NCI-H1694 (cell line): Measurements from ENCODE around the gene MICALL2.

Experiments used
- DNase-seq: peaks from one replicate; lab custom pipeline; 2025; lab: John Stamatoyannopoulos, UW

MICALL2 gene

GRCh38 chr7:1433128-1433920 lies 25.9 kb downstream of the MICALL2 start:
- DNase-seq: no peak

- DNase-seq: peak; percentile 44
Observed at GRCh38 chr7:1432411-1433082, 26.7 kb downstream of the MICALL2 start.

- DNase-seq: no peak
Observed at GRCh38 chr7:1431634-1432380, 27.5 kb downstream of the MICALL2 start.

GRCh38 chr7:1431226-1431625 lies 28.0 kb downstream of the MICALL2 start:
- DNase-seq: no peak

GRCh38 chr7:1430056-1430845 lies 29.0 kb downstream of the MICALL2 start:
- DNase-seq: no peak

GRCh38 chr7:1428941-1429501 lies 30.2 kb downstream of the MICALL2 start:
- no peak for DNase-seq

- no peak for DNase-seq
Observed at GRCh38 chr7:1427064-1427657, 32.1 kb downstream of the MICALL2 start.

- no peak for DNase-seq
Observed at GRCh38 chr7:1426474-1426873, 32.8 kb downstream of the MICALL2 start.

- DNase-seq: no peak
Observed at GRCh38 chr7:1425292-1426136, 33.8 kb downstream of the MICALL2 start.

GRCh38 chr7:1424041-1424440 lies 35.2 kb downstream of the MICALL2 start:
- no peak for DNase-seq

- no peak for DNase-seq
Observed at GRCh38 chr7:1423264-1423811, 35.9 kb downstream of the MICALL2 start.

- DNase-seq: peak; percentile 80
Observed at GRCh38 chr7:1422512-1423263, 36.6 kb downstream of the MICALL2 start.

- DNase-seq: no peak
Observed at GRCh38 chr7:1421946-1422345, 37.3 kb downstream of the MICALL2 start.

GRCh38 chr7:1421020-1421790 lies 38.1 kb downstream of the MICALL2 start:
- DNase-seq: no peak

GRCh38 chr7:1419688-1420087 lies 39.6 kb downstream of the MICALL2 start:
- DNase-seq: no peak

- DNase-seq: no peak
Observed at GRCh38 chr7:1419310-1419634, 40.0 kb downstream of the MICALL2 start.

- DNase-seq: no peak
Observed at GRCh38 chr7:1418505-1419309, 40.6 kb downstream of the MICALL2 start.
